NB4 (cell line): ENCODE measurements around the gene SURF4.

Experiments used
- CTCF ChIP-seq: IDR thresholded peaks from one replicate; pipeline ENCODE4 v1.5.1; 2012; ENCODE audit warnings: low read depth, low read length
- MAX ChIP-seq: IDR thresholded peaks from 2 replicates; pipeline ENCODE4 v1.6.1; 2011; ENCODE audit warnings: low read depth, low read length
- POLR2A ChIP-seq: IDR thresholded peaks from 2 replicates; pipeline ENCODE4 v1.6.1; 2011; ENCODE audit warnings: mild to moderate bottlenecking; ENCODE audit not compliant: insufficient read length; ENCODE audit errors: extremely low read depth

- no peak for TF ChIP-seq POLR2A
- TF ChIP-seq CTCF, result no peak
- TF ChIP-seq MAX, result no peak
Observed at GRCh38 chr9:133353548-133353947, 22.3 kb downstream of the SURF4 start.
